HG03575 (cell line): ENCODE results near the gene NID1.
"Not testable (repeated sequence)": the region's sequence is repeated elsewhere in the genome, so short reads cannot be mapped to it uniquely, and the experiment has no call there.

Experiments used
- ATAC-seq: cut with Tn5 transposase; IDR thresholded peaks from one replicate; pipeline ENCODE4 v1.9.1; 2021; ENCODE audit not compliant: unreplicated experiment, insufficient number of reproducible peaks, low FRiP score; ENCODE audit errors: extremely low read depth

The NID1 gene

GRCh38 chr1:236098267-236098666, 33.4 kb upstream of the NID1 start:
- no peak for ATAC-seq

DNA sequence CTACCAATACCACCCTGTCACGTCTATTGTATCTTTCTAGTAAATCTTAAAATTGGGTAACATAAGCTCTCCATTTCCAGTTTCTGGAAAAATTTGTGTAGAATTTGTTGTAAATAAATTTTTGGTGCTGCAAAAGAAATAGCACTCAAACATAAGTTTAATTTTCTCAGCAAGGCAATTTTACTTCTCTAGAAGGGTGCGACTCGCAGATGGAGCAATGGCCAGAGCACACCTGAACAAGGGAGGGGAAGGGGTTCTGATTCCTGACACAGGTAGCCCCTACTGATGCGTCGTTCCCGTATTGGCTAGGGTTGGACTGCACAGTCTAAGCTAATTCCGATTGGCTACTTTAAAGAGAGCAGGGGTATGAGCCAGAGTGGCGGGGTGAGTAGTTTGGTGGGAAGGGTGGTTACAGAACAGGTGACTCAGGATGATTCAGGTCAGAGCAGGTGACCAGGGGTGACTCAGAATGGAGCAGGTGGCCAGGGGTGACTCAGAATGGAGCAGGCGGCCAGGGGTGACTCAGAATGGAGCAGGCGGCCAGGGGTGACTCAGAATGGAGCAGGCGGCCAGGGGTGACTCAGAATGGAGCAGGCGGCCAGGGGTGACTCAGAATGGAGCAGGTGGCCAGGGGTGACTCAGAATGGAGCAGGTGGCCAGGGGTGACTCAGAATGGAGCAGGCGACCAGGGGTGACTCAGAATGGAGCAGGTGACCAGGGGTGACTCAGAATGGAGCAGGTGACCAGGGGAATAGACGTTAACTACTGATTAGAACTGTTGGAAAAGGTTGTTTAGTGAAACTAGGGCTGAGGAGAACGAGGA, 32.0 kb upstream of the NID1 start:
- not testable (repeated sequence) for ATAC-seq

GRCh38 chr1:236095705-236096520, 31.0 kb upstream of the NID1 start:
- no peak for ATAC-seq

GRCh38 chr1:236092899-236093298, 28.0 kb upstream of the NID1 start:
- ATAC-seq = no peak

DNA sequence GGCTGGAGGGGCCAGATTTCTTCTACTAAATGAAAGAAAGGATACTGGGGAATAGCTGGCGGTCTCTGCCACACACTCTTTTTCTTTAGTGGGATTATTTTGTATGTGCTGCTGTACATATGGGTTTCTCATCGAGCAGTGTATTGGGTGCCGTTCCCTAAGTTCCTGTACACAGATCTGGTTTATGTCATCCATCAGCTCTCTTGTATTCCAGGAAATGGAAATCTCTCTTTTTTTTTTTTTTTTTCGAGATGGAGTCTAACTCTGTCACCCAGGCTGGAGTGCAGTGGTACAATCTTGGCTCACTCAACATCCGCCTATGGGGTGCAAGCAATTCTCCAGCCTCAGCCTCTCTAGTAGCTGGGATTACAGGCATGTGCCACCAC, 27.0 kb upstream of the NID1 start:
- ATAC-seq = no peak

- no peak for ATAC-seq
Measured at GRCh38 chr1:236090741-236091147, 25.9 kb upstream of the NID1 start.

DNA sequence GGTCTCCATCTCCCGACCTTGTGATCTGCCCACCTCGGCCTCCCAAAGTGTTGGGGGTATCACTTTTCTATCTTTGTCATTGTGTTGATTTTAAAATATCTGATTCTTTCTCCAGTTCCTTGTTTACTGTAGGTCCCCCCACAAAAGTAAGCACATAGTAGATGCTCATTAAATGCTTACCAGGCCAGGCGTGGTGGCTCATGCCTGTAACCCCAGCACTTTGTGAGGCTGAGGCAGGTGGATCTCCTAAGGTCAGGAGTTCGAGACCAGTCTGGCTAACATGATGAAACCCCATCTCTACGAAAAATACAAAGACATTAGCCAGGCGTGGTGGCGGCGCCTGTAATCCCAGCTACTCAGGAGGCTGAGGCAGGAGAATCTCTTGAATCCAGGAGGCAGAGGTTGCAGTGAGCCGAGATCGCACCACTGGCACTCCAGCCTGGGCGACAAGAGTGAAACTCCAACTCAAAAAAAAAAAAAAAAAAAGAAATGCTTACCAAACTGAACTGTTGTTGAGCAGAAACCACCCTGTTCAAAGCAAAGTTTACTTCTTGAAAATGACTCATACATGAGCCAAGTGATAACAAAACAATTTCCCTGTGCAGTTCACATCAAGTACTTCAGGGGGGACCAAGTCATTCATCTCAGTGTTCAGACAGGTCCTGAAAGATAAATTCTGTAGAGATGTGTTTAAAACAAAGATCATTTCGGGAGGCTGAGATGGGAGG, 24.3 kb upstream of the NID1 start:
- ATAC-seq = no peak

- ATAC-seq = no peak
Measured at GRCh38 chr1:236086537-236086936, 21.6 kb upstream of the NID1 start.

GRCh38 chr1:236085545-236086159, 20.8 kb upstream of the NID1 start:
- ATAC-seq = no peak

- no peak for ATAC-seq
Measured at GRCh38 chr1:236084386-236084730, 19.5 kb upstream of the NID1 start.

DNA sequence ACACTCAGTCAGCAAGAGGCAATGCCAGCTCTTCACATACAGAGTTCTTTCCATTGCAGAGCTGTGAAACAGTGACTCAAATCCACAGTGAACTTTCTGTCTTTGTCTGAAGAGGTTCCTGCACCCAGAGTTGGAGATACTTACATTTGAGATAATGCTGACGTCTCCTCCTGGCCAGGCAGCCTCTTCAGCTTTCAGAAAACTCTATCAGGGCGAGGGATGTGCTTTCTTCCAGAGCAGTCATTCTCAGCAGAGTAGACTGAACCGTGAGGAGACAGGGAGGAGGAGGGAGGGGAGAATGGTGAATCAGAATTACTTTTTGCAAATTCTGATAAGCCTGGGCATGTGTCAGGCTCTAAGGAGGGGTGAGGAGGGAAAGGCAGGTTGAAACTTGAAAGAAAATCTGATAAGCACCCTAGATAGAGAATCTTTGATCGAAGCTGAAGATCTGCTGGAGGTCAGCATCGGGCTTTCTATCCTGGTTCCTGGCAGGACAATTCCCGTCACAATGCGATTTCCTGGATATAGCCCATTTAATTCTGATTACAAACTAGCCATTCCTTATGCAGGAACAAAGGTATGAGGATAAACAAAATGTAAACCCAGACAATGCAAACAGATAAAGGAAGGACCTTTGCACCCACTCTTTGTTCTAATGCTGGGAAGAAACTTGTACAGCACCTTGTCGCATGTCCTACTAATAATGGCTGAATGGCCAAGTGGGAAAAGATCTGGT, 18.9 kb upstream of the NID1 start:
- no peak for ATAC-seq

DNA sequence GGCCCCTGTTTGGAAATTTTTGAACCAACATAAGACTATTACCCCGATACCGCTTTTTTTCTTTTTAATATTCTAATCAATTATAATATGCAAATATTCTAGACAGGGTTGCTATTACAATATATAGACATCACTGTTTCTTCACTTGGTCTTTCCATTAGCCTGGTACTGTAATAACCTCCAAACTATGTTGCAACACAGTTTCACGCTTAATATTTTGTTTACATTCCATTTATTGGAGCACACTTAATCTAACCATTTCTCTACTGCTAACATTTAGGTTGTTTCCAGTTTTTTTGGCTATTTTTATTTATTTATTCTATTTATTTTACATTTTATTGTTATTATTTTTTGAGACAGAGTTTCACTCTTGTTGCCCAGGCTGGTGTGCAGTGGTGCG, 17.6 kb upstream of the NID1 start:
- ATAC-seq = no peak

- ATAC-seq = no peak
Measured at GRCh38 chr1:236081546-236082227, 16.8 kb upstream of the NID1 start.

- ATAC-seq = no peak
Measured at GRCh38 chr1:236079703-236080102, 14.8 kb upstream of the NID1 start.

- ATAC-seq = no peak
Measured at GRCh38 chr1:236078993-236079392, 14.1 kb upstream of the NID1 start.

GRCh38 chr1:236078077-236078476, 13.2 kb upstream of the NID1 start:
- not testable (repeated sequence) for ATAC-seq

GRCh38 chr1:236075848-236076247, 11.0 kb upstream of the NID1 start:
- ATAC-seq = no peak

DNA sequence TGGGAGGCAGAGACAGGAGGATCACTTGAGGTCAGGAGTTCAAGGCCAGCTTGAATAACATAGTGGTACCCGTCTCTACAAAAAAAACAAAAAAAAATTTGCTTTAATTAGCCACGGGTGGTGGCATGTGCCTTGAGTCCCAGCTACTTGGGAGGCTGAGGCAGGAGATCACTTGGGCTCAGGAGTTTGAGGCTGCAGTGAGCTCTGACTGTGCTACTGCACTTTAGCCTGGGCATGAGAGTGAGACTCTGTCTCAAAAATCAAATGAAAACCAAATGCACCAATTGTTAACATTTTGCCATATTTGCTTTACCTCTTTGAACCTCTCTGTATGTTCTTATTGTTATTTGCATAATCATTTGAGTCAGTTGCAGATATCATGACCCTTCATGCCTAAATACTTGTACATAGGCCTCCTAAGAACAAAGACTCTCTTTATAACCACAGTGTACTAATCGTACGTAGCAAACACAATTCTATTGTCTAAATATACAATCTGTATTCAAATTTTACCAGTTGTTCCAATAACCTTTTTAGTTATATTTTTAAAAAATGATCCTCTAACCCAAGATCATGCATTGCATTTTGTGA, 8.5 kb upstream of the NID1 start:
- no peak for ATAC-seq
